GM21529 (cell line): Measurements from ENCODE around the gene CLDN5.

Source experiments
- ATAC-seq: cut with Tn5 transposase; IDR thresholded peaks from one replicate; pipeline ENCODE4 v1.9.1; 2021; ENCODE audit not compliant: unreplicated experiment

The CLDN5 gene

DNA sequence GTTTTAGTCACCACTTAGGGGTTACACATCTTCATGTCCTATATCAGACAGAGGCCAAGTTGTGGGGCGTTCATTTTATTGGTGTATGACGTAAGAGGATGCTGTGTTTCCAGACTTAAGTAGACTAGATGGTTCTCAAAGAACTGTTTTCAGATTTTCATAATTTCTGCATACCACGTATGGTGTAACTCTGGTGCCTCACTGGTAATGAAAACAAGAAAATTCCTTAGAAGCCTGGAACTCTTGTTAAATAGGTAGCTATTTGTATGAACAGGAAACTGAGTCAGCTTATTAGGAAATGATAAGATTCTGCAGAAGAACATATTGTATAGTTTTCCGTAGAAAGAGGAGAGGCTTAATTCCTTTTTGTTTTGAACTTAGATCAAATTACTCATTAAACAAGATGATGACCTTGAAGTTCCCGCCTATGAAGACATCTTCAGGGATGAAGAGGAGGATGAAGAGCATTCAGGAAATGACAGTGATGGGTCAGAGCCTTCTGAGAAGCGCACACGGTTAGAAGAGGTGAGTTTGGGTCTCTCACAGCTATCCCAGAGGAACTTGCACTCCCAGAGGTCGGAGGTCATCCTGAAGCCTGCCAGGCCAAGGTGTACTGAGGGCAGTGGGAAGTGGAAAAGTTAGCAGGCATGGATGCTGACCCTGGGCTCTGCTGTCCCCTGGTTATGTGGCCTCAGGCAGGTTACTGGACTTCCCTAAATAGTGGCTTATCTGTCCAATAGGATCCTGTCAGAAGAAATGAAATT lies 40.5 kb downstream of the CLDN5 start:
- no peak for ATAC-seq

DNA sequence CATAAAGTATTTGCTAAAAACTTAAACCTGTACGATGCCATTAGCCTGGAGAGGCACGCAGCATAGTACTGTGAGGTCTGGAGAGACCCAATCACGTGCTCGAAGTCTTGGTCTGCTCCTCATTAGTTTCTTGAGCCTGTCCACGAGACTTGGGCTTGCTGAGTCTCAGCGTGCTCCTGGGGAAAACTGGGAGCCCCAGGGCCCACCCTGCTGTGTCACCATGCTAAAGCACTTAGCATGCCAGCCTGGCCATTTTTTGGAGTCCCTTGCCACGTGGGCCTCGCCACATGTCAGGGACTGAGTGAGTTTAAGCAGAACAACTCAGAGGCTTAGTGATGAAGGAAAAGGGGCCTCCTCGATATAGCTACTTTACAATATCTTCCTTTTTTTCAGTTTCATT lies 41.9 kb downstream of the CLDN5 start:
- ATAC-seq = no peak

DNA sequence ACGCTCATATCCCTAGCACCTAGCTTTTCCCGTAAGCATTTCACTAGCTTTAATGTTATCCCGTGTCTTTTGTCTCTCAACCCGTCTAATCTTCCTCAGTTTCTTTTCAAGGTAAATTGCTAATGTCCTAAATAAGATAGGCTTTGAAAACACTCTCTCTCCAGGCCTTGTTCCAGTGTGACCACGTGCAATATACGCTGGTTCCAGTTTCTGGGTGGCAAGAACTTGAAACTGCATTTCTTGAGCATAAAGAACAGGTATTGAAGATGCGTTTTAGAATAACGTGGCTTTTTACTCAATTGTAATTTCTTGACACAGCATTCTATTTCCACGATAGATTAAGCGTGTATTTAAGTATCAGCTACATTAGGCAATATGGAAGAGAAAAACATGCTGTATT lies 43.4 kb downstream of the CLDN5 start:
- ATAC-seq = no peak

DNA sequence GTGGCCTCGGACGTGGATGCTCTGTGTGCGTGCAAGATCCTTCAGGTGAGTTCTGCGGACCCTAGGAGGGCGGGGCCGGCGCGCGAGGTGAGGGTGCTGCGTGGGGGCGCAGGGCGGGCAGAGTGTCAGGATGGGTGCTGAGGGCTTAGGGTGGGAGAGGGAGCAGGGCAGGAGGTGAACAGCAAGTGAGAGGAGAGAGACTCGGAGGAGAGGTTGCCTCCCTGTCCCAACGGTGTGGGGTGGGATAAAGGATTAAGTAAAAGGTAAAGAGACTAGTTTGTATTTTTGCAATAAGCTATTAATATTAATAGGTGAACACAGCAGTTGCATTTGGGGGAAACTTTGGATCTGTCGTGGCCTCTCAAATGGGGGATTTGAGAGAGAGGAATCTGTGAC lies 44.0 kb downstream of the CLDN5 start:
- ATAC-seq = no peak

DNA sequence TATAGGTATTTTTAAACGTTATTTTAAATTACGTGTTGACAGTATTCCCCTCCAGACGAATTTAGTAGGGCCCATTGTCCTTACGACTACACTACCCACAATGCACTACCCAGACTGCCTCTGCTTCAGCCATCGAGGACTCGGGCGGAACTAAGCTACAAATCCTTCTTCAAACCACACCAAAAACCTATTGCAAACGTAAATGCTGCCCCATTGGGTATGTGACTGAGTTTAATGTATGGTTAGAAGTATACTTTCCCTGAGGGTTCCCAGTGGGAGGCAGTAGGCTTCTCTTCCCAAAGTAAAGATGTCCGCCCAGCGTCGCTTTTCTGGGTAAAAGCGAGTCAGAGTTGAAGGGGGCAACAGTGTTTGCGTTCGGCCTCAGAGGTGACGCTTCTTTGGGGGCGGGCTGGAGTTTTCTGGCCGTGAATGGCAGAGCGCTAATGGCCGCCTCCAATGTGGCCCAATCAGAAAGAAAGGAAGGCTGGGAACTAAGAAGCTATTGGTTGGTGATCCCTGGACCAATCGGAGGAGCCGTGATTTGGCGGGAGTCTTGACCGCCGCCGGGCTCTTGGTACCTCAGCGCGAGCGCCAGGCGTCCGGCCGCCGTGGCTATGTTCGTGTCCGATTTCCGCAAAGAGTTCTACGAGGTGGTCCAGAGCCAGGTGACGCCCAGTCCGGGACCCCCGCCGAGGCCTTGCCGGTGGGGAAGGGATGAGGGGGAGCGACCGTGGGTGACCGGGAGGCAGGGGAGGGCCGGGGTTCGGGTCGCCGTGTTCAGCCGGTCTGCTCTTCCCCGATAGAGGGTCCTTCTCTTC lies 44.6 kb downstream of the CLDN5 start, which contains the start of gene CDC45:
TSS of gene CDC45 (plus strand) at position 566 of the 818 bp plus-strand sequence. CDS start at position 615, 49 bp downstream.
- peak; percentile 78 for ATAC-seq

DNA sequence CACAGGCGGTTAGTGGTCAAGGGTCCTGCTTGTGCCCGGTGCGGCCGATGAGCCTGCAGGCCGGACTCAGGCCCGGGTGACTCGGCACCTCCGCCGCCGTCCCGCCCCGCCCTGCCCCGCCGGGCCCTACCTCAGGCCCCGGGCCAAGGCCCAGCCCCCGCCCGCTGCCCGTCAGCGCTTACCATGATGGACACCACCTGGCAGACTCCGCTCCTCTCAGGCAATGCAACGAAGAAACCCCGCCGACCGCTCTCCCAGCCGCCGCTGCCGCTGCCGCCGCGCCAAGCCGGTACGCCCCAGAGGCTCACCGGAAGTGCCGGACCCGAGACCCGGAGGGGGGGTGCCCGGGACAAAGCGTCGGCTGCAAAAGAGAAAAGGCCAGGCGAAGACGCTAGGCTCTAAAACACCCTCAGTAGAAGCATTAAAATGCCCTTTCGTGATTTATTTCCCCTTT lies 45.3 kb downstream of the CLDN5 start, which contains the start of gene UFD1:
TSS of gene UFD1 (minus strand) at position 293 of the 454 bp plus-strand sequence. CDS start at position 185, 108 bp downstream.
- ATAC-seq = peak; percentile 42

DNA sequence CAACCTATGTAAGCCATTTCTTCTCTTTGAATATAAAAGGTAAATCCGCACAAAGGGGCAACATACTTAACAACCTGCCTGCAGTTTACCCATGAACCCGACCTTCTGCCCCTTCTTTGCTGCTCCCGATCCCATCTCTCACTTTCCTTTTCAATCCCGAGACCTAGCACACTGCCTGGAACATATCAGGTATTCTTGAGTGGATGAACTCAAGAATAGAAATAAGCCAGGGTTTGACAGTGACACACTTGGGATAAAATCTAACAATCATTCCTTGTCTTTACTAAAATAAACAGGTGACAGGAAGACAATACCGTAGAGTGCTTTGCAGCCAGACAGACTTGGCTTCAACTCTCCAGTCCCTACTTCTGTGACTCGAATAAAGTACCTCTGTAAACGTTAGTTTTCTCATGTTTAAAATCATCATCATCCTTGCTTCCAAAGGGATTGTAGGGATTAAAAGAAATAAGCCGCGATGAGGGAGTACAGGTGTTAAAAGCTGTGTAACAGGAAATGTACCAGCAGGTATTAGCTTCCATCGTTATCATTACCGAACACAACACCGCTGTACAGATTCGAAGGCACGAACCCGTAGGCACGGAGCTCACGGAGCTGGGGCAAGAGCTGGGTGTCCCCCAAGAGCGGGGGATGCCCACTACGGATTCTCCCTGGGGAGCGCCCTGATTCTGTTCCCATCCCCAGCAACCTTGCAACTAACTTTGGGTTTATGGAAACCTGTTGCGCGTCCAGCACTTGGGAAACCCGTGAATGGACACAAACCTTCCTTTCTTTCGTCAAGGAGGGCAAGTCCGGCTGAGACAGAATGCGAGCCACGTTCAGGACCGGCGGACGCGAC lies 45.9 kb downstream of the CLDN5 start:
- ATAC-seq = no peak

DNA sequence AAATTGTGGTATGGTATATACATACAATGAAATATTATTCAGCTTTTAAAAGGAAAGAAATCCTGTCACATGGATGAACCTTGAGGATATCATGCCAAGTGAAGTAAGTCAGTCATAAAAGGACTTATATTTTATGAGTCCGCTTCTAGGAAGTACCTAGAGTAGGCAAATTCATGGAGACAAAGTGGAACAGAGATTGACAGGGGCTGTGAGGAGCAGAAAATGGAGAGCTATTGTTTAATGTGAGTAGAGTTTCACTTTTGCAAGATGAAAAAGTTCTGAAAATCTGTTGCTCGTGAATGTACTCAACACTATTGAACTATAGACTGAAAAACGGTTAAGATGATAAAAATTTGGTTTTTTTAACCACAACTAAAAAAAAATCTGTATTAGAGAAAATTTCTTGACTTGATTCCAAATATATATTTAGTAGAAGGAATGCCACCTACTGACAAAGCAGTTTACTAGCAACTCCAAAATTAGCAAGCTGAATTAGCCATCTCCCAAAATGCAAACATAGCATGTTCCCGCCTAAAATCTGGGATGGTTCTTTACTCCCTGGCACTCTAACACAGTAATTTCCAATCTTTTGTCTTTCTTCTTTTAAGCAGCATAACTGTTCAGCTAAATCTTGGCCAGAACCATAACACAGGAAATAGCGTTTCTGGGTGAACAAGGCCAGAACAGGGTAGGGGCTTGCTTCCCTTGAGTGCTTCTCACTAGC lies 46.7 kb downstream of the CLDN5 start:
- ATAC-seq = no peak

DNA sequence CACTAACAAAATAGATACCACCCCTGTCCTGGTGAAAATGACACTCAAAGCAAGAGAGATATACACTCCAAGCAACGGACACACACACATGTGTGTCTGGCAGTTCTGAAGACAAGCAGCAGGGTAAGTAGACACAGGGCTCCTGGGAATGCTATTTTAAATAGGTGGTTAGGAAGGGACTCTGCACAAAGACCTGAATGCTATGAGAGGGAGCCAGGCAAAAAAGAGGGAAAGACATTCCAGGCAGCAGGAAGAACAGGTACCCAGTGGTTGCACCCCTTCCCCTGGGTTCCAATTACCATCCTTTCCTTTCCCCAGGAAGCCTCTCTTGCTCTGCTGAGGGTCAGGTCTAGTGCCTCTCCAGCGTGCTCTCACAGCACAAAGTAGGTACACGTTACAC lies 48.2 kb downstream of the CLDN5 start:
- ATAC-seq = no peak

DNA sequence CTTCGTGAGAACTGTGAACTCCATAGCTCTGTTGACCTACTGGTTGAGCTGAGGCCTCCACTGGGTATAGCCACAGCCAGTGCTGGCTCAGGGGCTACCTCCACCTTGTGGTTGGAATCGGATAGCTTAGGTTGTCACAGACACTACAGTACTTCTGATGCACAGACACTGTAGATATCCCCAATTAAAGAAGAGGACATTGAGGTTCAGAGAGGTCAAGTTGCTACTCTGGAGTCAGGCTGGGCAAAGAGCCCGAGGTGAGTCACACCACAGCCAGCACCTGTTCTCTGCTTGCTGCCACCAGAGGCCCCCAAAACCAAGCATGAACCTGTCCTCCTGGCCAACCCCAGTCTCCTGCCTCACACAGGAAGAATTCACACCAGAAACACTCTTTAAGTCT lies 50.6 kb downstream of the CLDN5 start:
- ATAC-seq = no peak
